HepG2 (cell line): Measurements from ENCODE around the gene ABTB2. TPM values are rescaled to one million over a fixed set of nuclear protein-coding genes. Genes with fewer than 3 reads are reported as not detected.

Experiments
- DR1 ChIP-seq: sonication (generic); formaldehyde crosslinking; IDR thresholded peaks from 2 replicates; pipeline ENCODE4 v1.8.0; 2021; ENCODE audit warnings: mild to moderate bottlenecking, missing genetic modification reagents, inconsistent platforms
- ELF3 ChIP-seq: IDR thresholded peaks from 2 replicates; pipeline ENCODE4 v1.6.1; 2016; ENCODE audit warnings: missing genetic modification reagents, missing compliant biosample characterization
- FOXJ3 ChIP-seq: sonication (generic); formaldehyde crosslinking; IDR thresholded peaks from 2 replicates; pipeline ENCODE4 v1.4.0; 2020; ENCODE audit warnings: missing genetic modification reagents, mild to moderate bottlenecking, borderline replicate concordance
- FOXO4 ChIP-seq: sonication (generic); formaldehyde crosslinking; conservative IDR thresholded peaks from 2 replicates; pipeline ENCODE4 v1.8.1; 2023; ENCODE audit warnings: missing genetic modification reagents
- GATAD2A ChIP-seq: IDR thresholded peaks from 2 replicates; pipeline ENCODE4 v1.6.1; 2016
- MED8 ChIP-seq: sonication (generic); formaldehyde crosslinking; IDR thresholded peaks from 2 replicates; pipeline ENCODE4 v1.8.1; 2023; ENCODE audit warnings: mild to moderate bottlenecking, missing genetic modification reagents; ENCODE audit not compliant: insufficient replicate concordance
- RELA ChIP-seq: sonication (generic); formaldehyde crosslinking; IDR thresholded peaks from 2 replicates; pipeline ENCODE4 v1.4.0; 2020; ENCODE audit warnings: missing genetic modification reagents
- SMAD9 ChIP-seq: sonication (generic); formaldehyde crosslinking; IDR thresholded peaks from 2 replicates; pipeline ENCODE4 v1.5.1; 2020; ENCODE audit warnings: mild to moderate bottlenecking, missing genetic modification reagents
- SOX5 ChIP-seq: IDR thresholded peaks from 2 replicates; pipeline ENCODE4 v1.6.1; 2016; ENCODE audit warnings: borderline replicate concordance
- TGIF2 ChIP-seq: IDR thresholded peaks from 2 replicates; pipeline ENCODE4 v1.6.1; 2016; ENCODE audit warnings: control low read depth, missing compliant biosample characterization
- ZFAT ChIP-seq: sonication (generic); formaldehyde crosslinking; conservative IDR thresholded peaks from 2 replicates; pipeline ENCODE4 v1.8.1; 2023; ENCODE audit warnings: missing genetic modification reagents, inconsistent platforms
- ZNF230 ChIP-seq: sonication (generic); formaldehyde crosslinking; IDR thresholded peaks from 2 replicates; pipeline ENCODE4 v1.4.0; 2020; ENCODE audit warnings: mild to moderate bottlenecking, missing genetic modification reagents
- ZNF263 ChIP-seq: sonication (generic); formaldehyde crosslinking; IDR thresholded peaks from 2 replicates; pipeline ENCODE4 v1.4.0; 2020; ENCODE audit warnings: missing genetic modification reagents
- ZNF414 ChIP-seq: sonication (generic); formaldehyde crosslinking; IDR thresholded peaks from 2 replicates; pipeline ENCODE4 v1.5.0; 2020; ENCODE audit warnings: missing genetic modification reagents
- ZNF512 ChIP-seq: sonication (generic); formaldehyde crosslinking; IDR thresholded peaks from 2 replicates; pipeline ENCODE4 v1.4.0; 2020; ENCODE audit warnings: mild to moderate bottlenecking, missing genetic modification reagents
- ZNF558 ChIP-seq: sonication (generic); formaldehyde crosslinking; IDR thresholded peaks from 2 replicates; pipeline ENCODE4 v1.9.0; 2022; ENCODE audit warnings: mild to moderate bottlenecking, missing genetic modification reagents, borderline replicate concordance
- ZNF605 ChIP-seq: sonication (generic); formaldehyde crosslinking; IDR thresholded peaks from 2 replicates; pipeline ENCODE4 v1.8.0; 2022; ENCODE audit warnings: mild to moderate bottlenecking, missing genetic modification reagents
- ZNF770 ChIP-seq: sonication (generic); formaldehyde crosslinking; IDR thresholded peaks from 2 replicates; pipeline ENCODE4 v1.5.0; 2020; ENCODE audit warnings: mild to moderate bottlenecking, missing genetic modification reagents
- ZNF790 ChIP-seq: sonication (generic); formaldehyde crosslinking; IDR thresholded peaks from 2 replicates; pipeline ENCODE4 v1.8.0; 2022; ENCODE audit warnings: missing genetic modification reagents, mild to moderate bottlenecking, borderline replicate concordance
- polyA plus RNA-seq, 8 experiments: library from polyadenylated mRNA; depleted of rRNA in 3 of 8; stranded (reverse) in 7 of 8; unstranded in 1 of 8; fragments of >200 nt; fragmentation: Illumina TruSeq in 4 of 8; extraction: Trizol in 4 of 8; gene quantifications; 2 replicates each; pipeline versions ENCODE4 v1.2.1 to v1.2.3, GENCODE V29; 2011 to 2016; ENCODE audit warnings: low read depth in 4 of 8, missing spikeins in 1 of 8, mixed read lengths in 1 of 8; ENCODE audit not compliant: insufficient read depth in 1 of 8
- total RNA-seq, 5 experiments: library from RNA; depleted of rRNA; stranded (reverse); fragments of >200 nt; fragmentation: Illumina TruSeq; extraction: Trizol; gene quantifications; 2 replicates each; pipeline ENCODE4 v1.2.3, GENCODE V29; 2016; ENCODE audit warnings: low read depth in 1 of 5
- TF ChIP-seq, protein P1 (sequence below): sonication (generic); formaldehyde crosslinking; IDR thresholded peaks from 2 replicates; pipeline ENCODE4 v1.9.0; 2021; ENCODE audit warnings: mild to moderate bottlenecking, missing genetic modification reagents

ABTB2 gene
- total and polyA plus RNA-seq, 2 of the 13 experiments (the other 11 are each of a cell fraction or from before 2014, with no cell fraction given), result 5.1 to 15.4 TPM

DNA sequence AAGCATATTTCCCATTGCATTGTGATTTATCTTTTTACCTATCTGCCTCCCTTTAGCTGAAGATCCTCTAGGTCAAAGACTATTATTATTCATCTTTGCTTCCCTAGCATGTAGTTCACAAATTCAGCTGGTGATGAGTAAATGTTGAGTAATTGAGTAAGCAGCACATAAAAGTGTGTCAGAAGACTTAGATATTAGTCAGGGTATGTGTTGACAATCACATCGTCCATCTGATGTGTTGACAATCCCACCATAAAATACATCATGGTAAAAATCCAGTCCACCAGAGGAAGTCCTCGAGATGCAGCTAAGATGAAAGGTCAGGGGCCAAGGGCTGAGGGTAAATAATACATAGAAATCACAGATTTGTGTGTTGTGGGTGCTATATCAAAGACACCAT is 22.9 kb upstream of the ABTB2 start (continued):
- TF ChIP-seq MED8, result no peak
- TF ChIP-seq DR1 (CRISPR knock-in tag), result no peak
- TF ChIP-seq ZNF263 (CRISPR knock-in tag), result no peak
- TF ChIP-seq ZNF512 (CRISPR knock-in tag), result no peak
- TF ChIP-seq ZNF770 (CRISPR knock-in tag), result no peak
- TF ChIP-seq ZNF790, result no peak
- TF ChIP-seq FOXO4 (CRISPR knock-in tag), result no peak
- no peak for TF ChIP-seq ZNF414 (CRISPR knock-in tag)
- no peak for TF ChIP-seq SMAD9 (CRISPR knock-in tag)
- TF ChIP-seq ZNF558 (CRISPR knock-in tag), result no peak
- TF ChIP-seq FOXJ3 (CRISPR knock-in tag), result no peak
- TF ChIP-seq ZNF605 (CRISPR knock-in tag), result no peak
- no peak for TF ChIP-seq TGIF2 (CRISPR knock-in tag)
- peak; percentile 46; the same call in 1 of the 2 replicates for TF ChIP-seq SOX5 (CRISPR knock-in tag)
- TF ChIP-seq ZNF230 (CRISPR knock-in tag), result no peak
- TF ChIP-seq, protein P1, sequence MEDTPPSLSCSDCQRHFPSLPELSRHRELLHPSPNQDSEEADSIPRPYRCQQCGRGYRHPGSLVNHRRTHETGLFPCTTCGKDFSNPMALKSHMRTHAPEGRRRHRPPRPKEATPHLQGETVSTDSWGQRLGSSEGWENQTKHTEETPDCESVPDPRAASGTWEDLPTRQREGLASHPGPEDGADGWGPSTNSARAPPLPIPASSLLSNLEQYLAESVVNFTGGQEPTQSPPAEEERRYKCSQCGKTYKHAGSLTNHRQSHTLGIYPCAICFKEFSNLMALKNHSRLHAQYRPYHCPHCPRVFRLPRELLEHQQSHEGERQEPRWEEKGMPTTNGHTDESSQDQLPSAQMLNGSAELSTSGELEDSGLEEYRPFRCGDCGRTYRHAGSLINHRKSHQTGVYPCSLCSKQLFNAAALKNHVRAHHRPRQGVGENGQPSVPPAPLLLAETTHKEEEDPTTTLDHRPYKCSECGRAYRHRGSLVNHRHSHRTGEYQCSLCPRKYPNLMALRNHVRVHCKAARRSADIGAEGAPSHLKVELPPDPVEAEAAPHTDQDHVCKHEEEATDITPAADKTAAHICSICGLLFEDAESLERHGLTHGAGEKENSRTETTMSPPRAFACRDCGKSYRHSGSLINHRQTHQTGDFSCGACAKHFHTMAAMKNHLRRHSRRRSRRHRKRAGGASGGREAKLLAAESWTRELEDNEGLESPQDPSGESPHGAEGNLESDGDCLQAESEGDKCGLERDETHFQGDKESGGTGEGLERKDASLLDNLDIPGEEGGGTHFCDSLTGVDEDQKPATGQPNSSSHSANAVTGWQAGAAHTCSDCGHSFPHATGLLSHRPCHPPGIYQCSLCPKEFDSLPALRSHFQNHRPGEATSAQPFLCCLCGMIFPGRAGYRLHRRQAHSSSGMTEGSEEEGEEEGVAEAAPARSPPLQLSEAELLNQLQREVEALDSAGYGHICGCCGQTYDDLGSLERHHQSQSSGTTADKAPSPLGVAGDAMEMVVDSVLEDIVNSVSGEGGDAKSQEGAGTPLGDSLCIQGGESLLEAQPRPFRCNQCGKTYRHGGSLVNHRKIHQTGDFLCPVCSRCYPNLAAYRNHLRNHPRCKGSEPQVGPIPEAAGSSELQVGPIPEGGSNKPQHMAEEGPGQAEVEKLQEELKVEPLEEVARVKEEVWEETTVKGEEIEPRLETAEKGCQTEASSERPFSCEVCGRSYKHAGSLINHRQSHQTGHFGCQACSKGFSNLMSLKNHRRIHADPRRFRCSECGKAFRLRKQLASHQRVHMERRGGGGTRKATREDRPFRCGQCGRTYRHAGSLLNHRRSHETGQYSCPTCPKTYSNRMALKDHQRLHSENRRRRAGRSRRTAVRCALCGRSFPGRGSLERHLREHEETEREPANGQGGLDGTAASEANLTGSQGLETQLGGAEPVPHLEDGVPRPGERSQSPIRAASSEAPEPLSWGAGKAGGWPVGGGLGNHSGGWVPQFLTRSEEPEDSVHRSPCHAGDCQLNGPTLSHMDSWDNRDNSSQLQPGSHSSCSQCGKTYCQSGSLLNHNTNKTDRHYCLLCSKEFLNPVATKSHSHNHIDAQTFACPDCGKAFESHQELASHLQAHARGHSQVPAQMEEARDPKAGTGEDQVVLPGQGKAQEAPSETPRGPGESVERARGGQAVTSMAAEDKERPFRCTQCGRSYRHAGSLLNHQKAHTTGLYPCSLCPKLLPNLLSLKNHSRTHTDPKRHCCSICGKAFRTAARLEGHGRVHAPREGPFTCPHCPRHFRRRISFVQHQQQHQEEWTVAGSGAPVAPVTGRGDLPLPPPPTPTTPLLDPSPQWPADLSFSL (CRISPR knock-in tag), result no peak
- no peak for TF ChIP-seq ZFAT (CRISPR knock-in tag)
- TF ChIP-seq ELF3 (CRISPR knock-in tag), result 0 out of 2 replicates have a peak, but pooled peaks have one; percentile 25
- TF ChIP-seq RELA (CRISPR knock-in tag), result no peak
- peak; percentile 34; the same call in 1 of the 2 replicates for TF ChIP-seq GATAD2A (CRISPR knock-in tag)
